Measurements from ENCODE around the gene YY1AP1. TPM values are rescaled to one million over a fixed set of nuclear protein-coding genes. Genes with fewer than 3 reads are reported as not detected.
"Not testable (repeated sequence)": the region's sequence is repeated elsewhere in the genome, so short reads cannot be mapped to it uniquely, and the experiment has no call there.

YY1AP1 gene
- total and polyA plus RNA-seq, 2 donors (not counting 3 experiments of a cell fraction or from before 2014, with no cell fraction given): 42.3 to 46.4 TPM

DNA sequence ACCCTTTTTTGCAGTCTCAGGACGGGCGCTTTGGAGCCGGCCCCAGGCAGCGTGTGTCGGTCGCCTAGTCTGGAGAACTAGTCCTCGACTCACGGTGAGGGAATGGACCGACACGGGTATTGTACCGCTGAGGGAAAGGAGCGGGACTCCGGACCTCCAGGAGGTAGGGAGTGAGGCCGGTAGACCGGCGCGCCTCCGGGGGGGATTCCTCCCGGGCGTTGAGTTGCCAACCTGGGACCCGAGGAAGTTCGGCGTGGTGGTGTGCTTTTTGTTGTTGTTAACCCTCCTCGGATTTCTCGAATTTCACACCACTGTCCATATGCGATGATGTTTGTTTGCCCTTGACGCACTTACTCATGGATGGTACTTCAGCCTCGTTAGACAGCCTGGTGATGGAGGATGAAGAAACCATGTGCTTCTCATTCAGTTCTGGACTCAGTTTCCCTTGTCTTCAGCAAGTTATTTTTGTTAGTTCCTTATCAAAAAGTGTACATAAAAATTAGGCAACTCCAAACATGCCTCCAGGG lies 570 bp upstream of the YY1AP1 start, which contains the start of gene DAP3:
Gene DAP3 (plus strand): TSS at position 11 of the 527 bp plus-strand sequence. CDS start 20,689 bp downstream, outside the sequence.
- Histone ChIP-seq H3K79me2 (ENCODE audit: control insufficient read depth, insufficient read depth, low read length) (peaks cover 85% of the 10 kb centered on the region), H3K4me1 (ENCODE audit: control insufficient read depth, extremely low read depth, insufficient read depth, low read length) (peaks cover 15% of the 10 kb centered on the region), H3K4me2 (ENCODE audit: insufficient read depth, low read length) (peak within 1 kb of the TSS; percentile 84), H3K27ac (ENCODE audit: insufficient read depth, low read depth, low read length) (peak within 1 kb of the TSS; percentile 84), H2AFZ (ENCODE audit: low read depth, low read length) (peak within 1 kb of the TSS; percentile 88), H3K4me3 (replicated peaks in 1 of 3; ENCODE audit: insufficient read depth in 1 of 3, low read depth in 1 of 3, low read length in 3 of 3) (peak within 1 kb of the TSS; percentile 49 to 92 (median 92)), H3K9ac (replicated peaks; ENCODE audit: extremely low read depth, insufficient read depth, low read length) (peak within 1 kb of the TSS; percentile 95)
- H3K9me1 ChIP-seq (replicated peaks; ENCODE audit: control insufficient read depth, extremely low read depth, insufficient read depth, low read length); CTCF ChIA-PET; H3K36me3 ChIP-seq (ENCODE audit: control insufficient read depth in 2 of 2, extremely low read depth in 1 of 2, insufficient read depth in 2 of 2, low read length in 2 of 2); dilution Hi-C loops (cut with MboI; ENCODE audit: extremely low pct_ligation_motif_present, low sequenced_read_pairs); POLR2A ChIA-PET; H4K20me1 ChIP-seq (replicated peaks; ENCODE audit: control insufficient read depth, extremely low read depth, insufficient read depth, low read length); H3K9me3 ChIP-seq (replicated peaks; ENCODE audit: control insufficient read depth, insufficient read depth, low read length); DNase-seq (ENCODE audit: low read depth, low spot score); H3K27me3 ChIP-seq (ENCODE audit: control insufficient read depth in 2 of 2, insufficient read depth in 2 of 2, low read length in 2 of 2): not testable (repeated sequence)
- peak; percentile 46 for TF ChIP-seq POLR2AphosphoS5 (IDR thresholded peaks at IDR 0.05; ENCODE audit: insufficient read depth, low read depth, low read length)
- TF ChIP-seq POLR2A (IDR thresholded peaks at IDR 0.05; ENCODE audit: low read depth, low read length): peak; percentile 24
- BruUV-seq (replicated peaks): TSS peak; percentile 70
- intact Hi-C loops (cut with micrococcal nuclease): loop anchor here (5.0 to 10.0 kb wide), 2 partner anchors 38 to 166 kb away; partner anchors contain the start of genes GON4L and SYT11
- FAIRE-seq: peak; percentile 80

GRCh38 chr1:155687705-155688323 lies 760 bp downstream of the YY1AP1 start:
- peak overlapping the region; percentile 60 for H2AFZ ChIP-seq (ENCODE audit: low read depth, low read length)
- H4K20me1 ChIP-seq (replicated peaks; ENCODE audit: control insufficient read depth, extremely low read depth, insufficient read depth, low read length); H3K9me1 ChIP-seq (replicated peaks; ENCODE audit: control insufficient read depth, extremely low read depth, insufficient read depth, low read length); dilution Hi-C loops (cut with MboI; ENCODE audit: extremely low pct_ligation_motif_present, low sequenced_read_pairs); POLR2A ChIA-PET; H3K27me3 ChIP-seq (ENCODE audit: control insufficient read depth in 2 of 2, insufficient read depth in 2 of 2, low read length in 2 of 2); H3K36me3 ChIP-seq (ENCODE audit: control insufficient read depth in 2 of 2, extremely low read depth in 1 of 2, insufficient read depth in 2 of 2, low read length in 2 of 2); H3K9me3 ChIP-seq (replicated peaks; ENCODE audit: control insufficient read depth, insufficient read depth, low read length); BruUV-seq (replicated peaks); CTCF ChIA-PET; DNase-seq (ENCODE audit: low read depth, low spot score); FAIRE-seq: not testable (repeated sequence)
- intact Hi-C loops (cut with micrococcal nuclease): loop anchor here (5.0 to 10.0 kb wide), 2 partner anchors 39 to 167 kb away; partner anchors contain the start of genes GON4L and SYT11
- H3K79me2 ChIP-seq (ENCODE audit: control insufficient read depth, insufficient read depth, low read length): peaks cover 86% of the 10 kb centered on the region
- H3K4me2 ChIP-seq (ENCODE audit: insufficient read depth, low read length): peak overlapping the region; percentile 41
- H3K4me1 ChIP-seq (ENCODE audit: control insufficient read depth, extremely low read depth, insufficient read depth, low read length): peaks cover 15% of the 10 kb centered on the region
- peak overlapping the region; percentile 32 for H3K27ac ChIP-seq (ENCODE audit: insufficient read depth, low read depth, low read length)
- peak overlapping the region; percentile 49 to 92 (median 76) for H3K4me3 ChIP-seq (replicated peaks in 1 of 3; ENCODE audit: insufficient read depth in 1 of 3, low read depth in 1 of 3, low read length in 3 of 3)
- peak overlapping the region; percentile 95 for H3K9ac ChIP-seq (replicated peaks; ENCODE audit: extremely low read depth, insufficient read depth, low read length)

Data from endothelial cell of umbilical vein (primary cell).